K562 (cell line): ENCODE results near the gene G6PD. TPM values are rescaled to one million over a fixed set of nuclear protein-coding genes. Genes with fewer than 3 reads are reported as not detected.

Experiments used
- BRCA1 ChIP-seq, 2 experiments: fragments of 450-650 bp in 1 of 2; sonication (generic) in 1 of 2; formaldehyde crosslinking in 1 of 2; IDR thresholded peaks; 2 replicates each; pipeline versions ENCODE4 v1.5.0 to v1.6.1; 2017 to 2020; ENCODE audit warnings: mild to moderate bottlenecking in 1 of 2, missing genetic modification reagents in 1 of 2
- CHD4 ChIP-seq: fragments of 200-600 bp; sonication (generic); IDR thresholded peaks from 3 replicates; pipeline ENCODE4 v1.6.1; 2012; ENCODE audit warnings: low read depth, mild to moderate bottlenecking, mixed read lengths, low read length, inconsistent platforms; ENCODE audit not compliant: insufficient read depth, insufficient replicate concordance, poor library complexity, severe bottlenecking
- ETS1 ChIP-seq: conservative IDR thresholded peaks from 2 replicates; pipeline ENCODE4 v1.6.1; 2011; ENCODE audit warnings: low read depth, mild to moderate bottlenecking, low read length; ENCODE audit not compliant: control insufficient read depth
- ETS2 ChIP-seq: IDR thresholded peaks from 2 replicates; pipeline ENCODE4 v1.6.1; 2016; ENCODE audit warnings: borderline replicate concordance, missing genetic modification characterization, mild to moderate bottlenecking, moderate library complexity, missing compliant biosample characterization; ENCODE audit not compliant: poor library complexity, severe bottlenecking
- FIP1L1 ChIP-seq: fragments of 200-400 bp; formaldehyde crosslinking; IDR thresholded peaks from 2 replicates; pipeline ENCODE4 v1.6.1; 2018; ENCODE audit warnings: mild to moderate bottlenecking, low read depth, low read length; ENCODE audit not compliant: poor library complexity, severe bottlenecking
- FOXJ2 ChIP-seq: fragments of 200-800 bp; sonication (Bioruptor generic); IDR thresholded peaks from 2 replicates; pipeline ENCODE4 v1.6.1; 2016; ENCODE audit warnings: missing genetic modification characterization, missing compliant biosample characterization
- HIVEP1 ChIP-seq: fragments of 250-450 bp; sonication (Bioruptor Pico); IDR thresholded peaks from 2 replicates; pipeline ENCODE4 v1.4.0; 2020; ENCODE audit warnings: mild to moderate bottlenecking
- HOXB6 ChIP-seq: fragments of 250-450 bp; sonication (Bioruptor Pico); IDR thresholded peaks from 2 replicates; pipeline ENCODE4 v1.5.1; 2022; ENCODE audit warnings: mild to moderate bottlenecking, borderline replicate concordance
- KDM1A ChIP-seq, 2 experiments: fragments of 450-650 bp; IDR thresholded peaks; 2 replicates each; pipeline ENCODE4 v1.6.1; 2016; ENCODE audit warnings: mild to moderate bottlenecking in 2 of 2
- MBD1 ChIP-seq: fragments of 250-450 bp; sonication (Bioruptor Pico); IDR thresholded peaks from 2 replicates; pipeline ENCODE4 v1.8.0; 2022; ENCODE audit warnings: inconsistent platforms
- MITF ChIP-seq: IDR thresholded peaks from 2 replicates; pipeline ENCODE4 v1.6.1; 2014; ENCODE audit warnings: antibody characterized with exemption
- NELFE ChIP-seq: IDR thresholded peaks from 2 replicates; pipeline ENCODE4 v1.6.1; 2011; ENCODE audit warnings: mild to moderate bottlenecking; ENCODE audit not compliant: insufficient read depth, insufficient read length
- RBFOX2 ChIP-seq: fragments of 200-400 bp; formaldehyde crosslinking; IDR thresholded peaks from 2 replicates; pipeline ENCODE4 v1.6.1; 2017; ENCODE audit warnings: low read depth, mild to moderate bottlenecking, low read length, moderate library complexity
- THRB ChIP-seq: fragments of 450-650 bp; formaldehyde crosslinking; conservative IDR thresholded peaks from 2 replicates; pipeline ENCODE4 v1.4.0; 2022; ENCODE audit warnings: mild to moderate bottlenecking, missing genetic modification characterization
- ZNF436 ChIP-seq: fragments of 250-450, 450-650 bp; sonication (Bioruptor Pico); formaldehyde crosslinking; IDR thresholded peaks from 2 replicates; pipeline ENCODE4 v1.7.0; 2020; ENCODE audit warnings: mild to moderate bottlenecking
- ZNF518B ChIP-seq: fragments of 250-450 bp; sonication (Bioruptor Pico); IDR thresholded peaks from 2 replicates; pipeline ENCODE4 v1.5.0; 2021; ENCODE audit warnings: mild to moderate bottlenecking, moderate library complexity
- ZSCAN29 ChIP-seq: fragments of 450-650 bp; IDR thresholded peaks from 2 replicates; pipeline ENCODE4 v1.6.1; 2017
- polyA plus RNA-seq, 8 experiments: library from polyadenylated mRNA; depleted of rRNA in 4 of 8; stranded (reverse) in 5 of 8; unstranded in 3 of 8; fragments of >200 nt; fragmentation: Nextera tagmentation in 2 of 8; fragmentation: Illumina TruSeq in 1 of 8; extraction: Ambion mirVana in 2 of 8; extraction: Trizol in 1 of 8; gene quantifications; 2 replicates each; pipeline versions ENCODE4 v1.2.1 to v1.2.3, GENCODE V29; 2011 to 2014; ENCODE audit warnings: inconsistent platforms in 1 of 8, missing spikeins in 1 of 8
- total RNA-seq, 7 experiments: library from RNA; depleted of rRNA in 6 of 7; stranded (reverse); fragments of >200 nt in 6 of 7; fragmentation: Illumina TruSeq in 2 of 7; extraction: Trizol in 2 of 7; gene quantifications; 2 replicates each; pipeline versions ENCODE4 v1.2.1 to v1.2.3, GENCODE V29; 2011 to 2021; ENCODE audit warnings: low replicate concordance in 1 of 7

Gene G6PD
- total and polyA plus RNA-seq, 9 of the 15 experiments (the other 6 are each of a cell fraction or from before 2014, with no cell fraction given), result 2.9 to 222 (median 66.4) TPM

- TF ChIP-seq ZSCAN29 (no peak), RBFOX2 (peak; percentile 77), ETS2 (tag) (no peak), ETS1 (0 out of 2 replicates have a peak, but pooled peaks have one; percentile 19), NELFE (no peak), THRB (CRISPR knock-in tag) (no peak), KDM1A (IDR thresholded peaks at IDR 0.05) (no peak), HOXB6 (CRISPR knock-in tag) (no peak), HIVEP1 (CRISPR knock-in tag) (no peak), MITF (no peak), MBD1 (CRISPR knock-in tag) (no peak), FOXJ2 (tag) (no peak), ZNF518B (CRISPR knock-in tag) (no peak), ZNF436 (no peak), BRCA1 (IDR thresholded peaks at IDR 0.05) (no peak), BRCA1 (CRISPR knock-in tag; IDR thresholded peaks at IDR 0.05) (no peak), CHD4 (no peak), FIP1L1 (peak; percentile 55)
Measured at GRCh38 chrX:154486052-154486395, 60.6 kb downstream of the G6PD start (continued).
